GM12891 (cell line): ENCODE results near the gene MROH2A.

Source experiments
- POLR2A ChIP-seq: IDR thresholded peaks from 2 replicates; pipeline ENCODE4 v1.6.1; 2011; ENCODE audit warnings: low read depth, low read length, control low read depth
- POLR2AphosphoS5 ChIP-seq: IDR thresholded peaks from 2 replicates; pipeline ENCODE4 v1.6.1; 2011; ENCODE audit warnings: low read depth, low read length, control low read depth
- SPI1 ChIP-seq: IDR thresholded peaks from 2 replicates; pipeline ENCODE4 v1.6.1; 2011; ENCODE audit warnings: low read depth, low read length, control low read depth
- TAF1 ChIP-seq: IDR thresholded peaks from 2 replicates; pipeline ENCODE4 v1.6.1; 2011; ENCODE audit warnings: low read depth, low read length, control low read depth

- TF ChIP-seq POLR2A (no peak), TAF1 (no peak), POLR2AphosphoS5 (no peak), SPI1 (no peak)
Measured at GRCh38 chr2:233814056-233814835, 36.1 kb downstream of the MROH2A start.
